Activated CD8-positive, alpha-beta memory T cell treated with anti-CD3 and anti-CD28 coated beads for 24 hours (primary cell): Measurements from ENCODE around the gene BDH2.

Experiments used
- DNase-seq: peaks from one replicate; pipeline ENCODE4 v3.0.0-alpha.2; 2020

The BDH2 gene

DNA sequence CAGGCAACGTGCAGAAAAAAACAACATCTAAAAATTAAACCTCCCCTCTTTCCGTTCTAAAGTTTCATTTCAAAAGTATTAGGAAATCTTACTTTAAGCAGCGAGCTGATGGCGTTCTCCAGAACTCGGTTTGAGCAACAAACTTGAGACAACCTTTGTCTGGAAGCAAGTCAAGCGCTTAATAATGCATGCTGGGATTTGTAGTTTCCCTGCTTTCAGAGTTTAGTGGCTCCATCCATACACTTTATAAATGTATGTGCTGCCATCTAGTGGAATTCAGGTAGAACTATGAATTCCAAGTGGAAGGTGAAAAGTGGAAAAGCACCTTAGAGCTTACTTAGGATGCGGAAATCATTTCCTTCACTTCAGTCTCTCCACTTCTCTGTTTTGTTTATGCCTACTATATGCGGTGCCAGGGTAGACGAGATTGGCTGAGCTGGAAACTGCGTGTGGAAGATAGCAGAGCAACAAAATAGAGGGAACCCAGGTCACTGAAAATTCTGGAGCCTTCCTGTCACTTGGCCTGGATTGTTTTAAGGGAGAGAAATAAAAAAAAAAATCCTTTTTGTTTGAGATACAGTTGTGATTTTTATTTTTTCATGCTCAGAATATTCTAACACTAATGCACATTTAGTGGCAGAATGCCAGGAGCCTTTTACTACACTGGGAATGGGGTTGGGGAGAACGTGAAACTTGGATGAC, at the start of gene BDH2:
TSS of gene BDH2 (minus strand) at position 144 of the 702 bp plus-strand sequence. CDS start 3,580 bp downstream, outside the sequence.
- DNase-seq = no peak

DNA sequence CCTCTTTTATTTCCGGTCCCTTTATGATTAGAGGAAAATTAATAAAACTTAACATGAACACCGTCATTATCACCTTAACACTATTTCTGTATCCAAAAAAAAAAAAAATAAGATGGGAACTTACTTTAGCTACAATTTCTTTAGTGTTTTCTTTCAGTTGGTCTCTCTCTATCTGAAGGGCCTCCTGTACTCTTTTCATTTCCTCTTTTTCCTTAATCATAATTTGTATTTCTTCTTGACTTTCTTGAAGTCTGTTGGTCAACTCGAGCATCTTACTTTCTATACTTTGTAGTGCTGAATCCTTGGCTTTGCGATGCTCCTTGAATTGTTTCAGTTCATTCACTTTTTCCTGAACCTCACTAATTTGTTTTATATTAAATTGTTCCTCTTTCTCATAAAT, 45.3 kb upstream of the BDH2 start:
- DNase-seq = no peak

DNA sequence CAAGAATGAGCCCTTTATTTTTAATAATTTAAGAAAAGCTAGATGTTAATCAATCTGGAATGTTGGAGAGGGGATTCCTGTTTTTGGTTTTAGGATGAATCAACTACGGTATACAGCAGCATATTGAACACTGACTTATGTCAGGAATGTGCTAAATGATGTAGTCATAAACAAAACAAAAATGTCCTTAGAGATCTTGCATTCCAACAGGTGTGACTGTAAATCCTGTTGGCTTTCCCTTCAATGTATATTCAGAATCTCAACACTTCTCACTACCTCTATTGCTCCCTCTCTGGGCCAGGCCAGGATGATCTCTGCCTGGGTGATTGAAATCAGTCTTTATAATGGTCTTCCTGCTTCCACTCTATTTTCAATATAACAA, 37.8 kb upstream of the BDH2 start:
- DNase-seq = no peak

DNA sequence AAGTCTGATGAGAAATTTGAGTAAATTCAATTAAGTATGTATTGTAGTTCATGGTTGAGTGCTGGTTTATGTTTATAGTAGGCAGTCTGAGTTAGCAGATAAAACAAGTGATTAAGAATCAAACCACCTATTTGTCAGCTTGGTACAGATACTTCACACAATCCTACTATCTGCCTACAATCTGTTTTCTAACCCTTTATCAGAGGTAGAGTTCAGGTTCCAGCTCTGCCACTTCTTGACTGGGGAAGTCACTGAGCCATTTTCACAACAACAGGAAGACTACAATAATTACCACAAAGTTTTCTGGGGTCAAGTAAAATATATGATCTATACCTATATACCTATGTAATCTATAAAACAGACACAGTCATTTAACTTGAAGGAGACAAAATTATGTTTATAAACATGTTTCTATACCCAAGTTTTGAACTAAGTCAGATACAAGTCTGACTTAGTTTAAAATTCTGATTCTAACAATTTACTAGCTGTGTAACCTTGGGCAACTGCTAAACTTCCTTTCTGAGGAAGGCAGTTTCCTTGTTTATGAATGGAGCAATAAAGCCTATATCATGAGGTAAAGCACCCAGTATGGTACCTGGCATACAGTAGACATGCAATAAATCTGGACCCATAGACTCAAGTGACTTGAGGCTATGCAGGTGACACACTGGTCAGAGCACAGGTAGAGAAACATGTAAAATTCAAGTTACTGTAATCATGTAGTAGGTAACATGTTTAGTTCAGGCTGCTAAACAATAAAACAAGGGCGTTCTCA, 37.2 kb upstream of the BDH2 start:
- no peak for DNase-seq

DNA sequence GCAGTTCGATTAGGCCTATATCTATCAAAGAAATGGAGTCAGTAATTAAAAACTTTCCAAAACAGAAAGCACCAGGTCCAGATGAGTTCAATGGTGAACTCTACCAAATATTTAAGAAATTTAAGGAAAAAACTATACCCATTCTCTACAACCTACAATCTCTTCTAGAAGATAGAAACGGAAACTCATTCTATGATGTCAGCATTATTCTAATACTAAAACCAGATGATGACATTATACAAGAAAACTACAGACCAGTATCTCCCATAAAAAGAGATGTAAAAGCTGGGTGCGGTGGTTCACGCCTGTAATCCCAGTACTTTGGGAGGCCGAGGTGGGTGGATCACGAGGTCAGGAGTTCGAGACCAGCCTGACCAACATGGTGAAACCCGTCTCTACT, 29.5 kb upstream of the BDH2 start:
- DNase-seq = no peak

DNA sequence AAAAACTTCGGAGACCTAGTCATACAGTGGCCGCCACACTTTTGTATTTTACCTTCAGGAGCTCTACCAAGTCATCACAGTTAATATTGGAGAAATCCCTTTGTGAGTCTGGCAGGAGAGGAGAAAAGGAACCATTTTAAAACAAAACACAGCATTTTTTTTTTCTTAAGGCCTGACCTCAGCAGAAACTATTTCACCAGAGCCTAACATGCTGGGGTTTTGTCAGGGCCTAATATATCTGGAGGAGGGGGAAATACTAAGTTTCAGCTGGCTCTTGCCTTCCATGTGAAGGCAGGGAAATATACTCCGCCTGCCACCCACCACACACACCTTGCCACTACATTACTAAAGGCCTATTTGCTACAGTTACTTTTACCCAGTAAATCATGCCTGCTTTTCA, 26.5 kb upstream of the BDH2 start:
- no peak for DNase-seq

DNA sequence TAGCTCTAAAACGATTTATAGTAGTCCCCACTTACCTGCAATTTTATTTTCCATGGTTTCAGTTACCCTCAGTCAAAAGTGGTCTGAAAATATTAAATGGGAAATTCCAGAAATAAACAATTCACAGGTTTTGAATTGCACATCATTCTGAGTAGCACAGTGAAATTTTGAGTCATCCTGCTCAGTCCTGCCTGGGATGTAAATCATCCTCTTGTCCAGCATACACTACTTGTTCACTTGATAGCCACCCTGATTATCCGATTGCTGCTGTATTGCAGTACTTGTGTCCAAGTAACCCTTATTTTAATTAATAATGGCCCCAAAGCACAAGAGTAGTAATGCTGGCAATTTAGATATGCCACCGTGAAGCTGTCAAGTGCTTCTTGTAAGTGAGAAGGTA, 23.5 kb upstream of the BDH2 start:
- DNase-seq = no peak

DNA sequence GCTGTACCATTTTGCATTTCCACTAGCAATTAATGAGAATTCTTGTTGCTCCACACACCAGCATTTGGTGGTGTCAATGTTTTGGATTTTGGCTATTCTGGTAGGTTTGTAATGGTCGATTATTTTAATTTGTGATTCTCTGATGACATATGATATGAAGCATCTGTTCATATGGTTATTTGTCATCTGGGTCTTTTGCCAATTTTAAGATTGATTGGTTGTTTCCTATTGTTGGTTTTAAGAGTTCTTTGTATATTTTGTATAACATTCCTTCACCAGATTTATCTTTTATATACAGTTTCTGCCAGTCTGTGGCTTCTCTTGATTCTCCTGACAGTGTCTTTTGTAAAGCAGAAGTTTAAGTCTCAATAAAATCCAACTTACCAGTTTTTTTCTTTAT, 18.5 kb upstream of the BDH2 start:
- no peak for DNase-seq

DNA sequence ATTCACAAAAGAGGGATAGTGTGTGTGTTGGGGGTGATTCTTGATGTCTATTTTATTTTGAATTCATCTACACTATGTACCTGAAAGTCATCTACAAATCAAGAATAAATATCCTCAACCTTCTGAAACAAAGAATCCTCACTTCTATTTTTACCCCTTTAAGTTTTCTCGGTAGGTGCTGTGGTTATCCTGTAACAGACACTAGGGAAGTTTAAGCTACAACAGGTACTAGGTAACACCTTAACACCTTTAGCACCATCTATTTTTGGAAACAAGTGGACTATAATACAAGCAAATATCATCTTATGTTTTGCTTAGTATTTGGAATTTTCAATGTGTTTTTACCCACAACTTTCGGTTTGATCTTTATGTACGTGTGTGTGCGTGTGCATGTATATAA, 12.0 kb upstream of the BDH2 start:
- no peak for DNase-seq

DNA sequence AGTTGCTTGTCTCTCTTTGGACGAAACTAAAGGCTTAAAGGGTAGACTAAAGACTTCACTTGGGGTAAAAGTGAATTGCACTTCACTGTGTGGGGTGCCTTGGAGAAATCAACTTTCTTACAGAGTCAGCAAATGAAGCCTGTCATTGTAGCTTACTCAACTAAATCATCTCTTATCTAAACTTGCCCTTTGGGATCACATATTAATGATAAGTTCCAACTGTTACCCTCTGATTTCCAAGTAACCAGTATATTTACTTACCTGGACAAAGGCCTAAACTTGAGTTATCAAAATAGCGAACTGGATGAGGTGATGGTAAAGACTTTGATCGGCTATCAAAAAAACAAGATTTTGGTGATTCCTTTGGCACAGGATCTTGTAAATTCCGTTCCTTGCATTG, 8.9 kb upstream of the BDH2 start:
- no peak for DNase-seq

DNA sequence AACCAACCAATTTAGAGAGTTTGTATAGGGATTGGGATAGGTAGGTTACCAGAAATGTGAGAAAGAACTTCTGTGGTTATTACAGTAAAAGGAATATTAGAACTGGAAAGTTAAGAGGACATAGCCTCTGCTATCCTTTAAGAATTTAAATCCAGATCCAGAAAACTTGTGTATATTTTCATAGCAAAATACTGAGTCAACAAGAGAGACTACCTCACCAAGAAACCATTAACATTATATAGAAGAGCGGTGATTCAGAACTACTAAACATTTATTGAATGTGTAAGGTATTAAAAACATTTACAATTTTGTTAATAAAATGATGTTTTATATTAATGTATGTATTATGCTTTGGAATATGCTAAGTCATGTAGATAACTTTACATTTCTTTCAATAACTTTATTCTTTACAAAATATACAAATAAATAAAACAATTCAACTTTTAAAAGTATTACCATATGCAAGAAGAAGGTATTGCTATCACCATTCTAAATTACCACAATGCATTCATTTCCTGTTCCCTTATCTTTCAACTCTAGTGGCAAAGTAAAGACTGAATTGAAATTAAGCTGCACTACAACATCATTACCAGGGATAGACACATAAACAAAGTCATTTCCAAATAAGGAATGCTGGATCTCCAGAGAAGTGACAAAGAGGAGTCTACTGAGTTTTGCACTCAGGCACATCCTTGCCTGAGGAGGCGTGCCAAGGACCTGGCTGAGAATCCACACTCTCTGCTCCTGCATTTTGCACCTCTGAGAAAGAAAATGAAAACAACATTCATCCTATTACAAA, 6.1 kb upstream of the BDH2 start:
- DNase-seq = no peak

DNA sequence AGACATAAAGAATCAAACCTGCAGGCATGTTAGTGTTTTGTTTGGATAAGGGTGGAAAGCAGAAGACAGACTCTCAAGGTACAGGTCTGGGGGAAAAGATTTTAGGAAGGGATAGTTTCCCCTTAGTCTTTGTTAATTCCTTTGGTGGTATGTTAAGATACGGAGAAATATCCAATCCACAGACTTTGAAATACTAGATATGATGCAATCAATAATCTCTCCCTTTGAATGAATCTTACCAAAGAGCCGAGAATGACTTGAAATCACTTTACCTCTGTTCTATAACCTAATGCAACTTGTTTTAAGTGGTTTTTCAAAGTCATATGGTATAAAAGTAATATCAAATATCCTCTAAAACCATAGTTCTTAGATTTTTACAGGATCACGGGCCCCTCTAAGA, 5.3 kb upstream of the BDH2 start:
- no peak for DNase-seq

DNA sequence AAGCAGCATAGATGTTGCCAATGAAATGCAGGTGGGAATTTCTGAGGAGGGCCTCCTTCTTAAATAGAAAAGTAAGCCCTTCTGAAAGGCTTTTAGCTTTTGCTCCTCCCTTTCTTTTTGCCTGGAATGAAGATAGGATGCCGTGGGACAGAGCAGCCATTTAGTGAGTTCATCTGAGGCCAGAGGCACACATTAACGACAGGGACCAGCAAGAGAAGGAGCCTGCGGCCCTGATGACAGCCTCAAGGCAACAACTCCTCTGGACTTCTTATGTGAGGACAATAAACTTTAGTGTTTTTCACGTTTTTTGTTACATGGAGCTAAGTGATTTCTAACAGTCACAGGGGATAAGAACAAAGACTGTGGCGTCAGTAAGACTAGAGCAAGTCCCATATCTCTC, 1.1 kb upstream of the BDH2 start:
- no peak for DNase-seq

DNA sequence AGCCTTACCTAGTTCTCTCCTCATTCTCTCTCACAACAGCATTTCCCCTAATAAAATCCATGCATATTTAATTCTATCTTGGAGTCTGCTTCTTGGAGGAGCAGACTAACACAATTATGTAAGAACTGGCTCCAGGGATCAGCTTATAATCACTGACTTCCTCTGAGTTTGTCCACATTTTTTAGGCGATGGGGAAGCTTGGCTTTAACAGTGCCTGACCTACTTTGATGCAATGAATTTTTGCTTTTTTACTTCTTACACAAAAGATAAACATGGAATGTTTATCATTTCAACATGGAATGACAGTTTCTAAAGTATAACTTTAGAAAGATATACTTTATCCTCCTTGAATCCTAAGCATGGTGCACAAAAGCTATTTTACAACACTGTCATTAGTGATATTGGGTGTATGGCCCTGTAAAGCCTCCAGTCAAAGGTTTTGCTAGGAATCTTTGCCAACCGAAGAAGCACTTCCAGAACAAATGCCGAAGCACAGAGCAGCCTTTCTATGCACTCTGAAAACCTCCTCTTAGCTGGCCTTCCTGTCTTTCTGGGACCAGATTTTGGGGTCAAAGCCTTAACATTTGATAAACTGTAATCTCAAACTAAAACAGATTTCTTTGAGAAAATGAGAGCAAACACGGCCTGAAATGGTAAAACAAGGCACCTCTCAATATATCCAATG, 736 bp downstream of the BDH2 start:
- DNase-seq = no peak

DNA sequence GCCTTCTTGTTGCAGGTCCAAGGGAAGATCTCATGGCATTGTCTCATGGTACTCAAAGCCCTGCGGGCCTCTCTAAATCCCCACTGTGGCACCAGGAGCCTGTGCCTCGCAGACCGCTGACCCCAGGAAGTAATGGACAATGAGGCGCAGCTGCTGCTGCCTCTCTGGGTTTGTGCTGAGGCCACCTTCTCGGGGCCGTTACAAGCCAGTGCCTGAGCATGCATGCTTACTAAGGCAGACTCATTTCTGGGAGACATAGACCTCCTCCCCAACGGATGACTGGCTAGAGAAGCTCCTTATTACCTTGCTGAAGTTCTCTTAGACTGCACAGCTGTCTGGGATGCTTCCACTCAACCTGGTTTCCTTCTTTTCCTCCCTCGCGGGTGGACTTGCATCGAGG, 1.3 kb downstream of the BDH2 start:
- DNase-seq = no peak

DNA sequence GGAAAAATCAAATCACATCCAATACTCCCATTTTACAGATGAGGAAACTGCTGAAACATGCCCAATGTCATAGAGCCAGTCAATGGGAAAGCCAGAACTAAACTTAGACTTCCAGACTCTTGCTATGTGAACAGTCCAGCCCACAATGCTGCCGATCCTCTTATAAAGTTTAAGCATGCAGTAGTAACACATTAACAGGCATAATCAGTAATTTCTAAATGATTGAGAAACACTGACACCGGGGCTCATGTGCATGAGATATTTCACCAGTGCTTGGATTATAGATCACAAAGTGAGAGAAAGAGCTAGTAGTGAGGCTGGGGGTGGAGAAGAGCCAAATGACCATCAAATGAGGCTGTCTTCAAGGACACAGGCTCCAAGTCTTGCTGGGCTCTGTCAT, 2.5 kb downstream of the BDH2 start:
- no peak for DNase-seq

DNA sequence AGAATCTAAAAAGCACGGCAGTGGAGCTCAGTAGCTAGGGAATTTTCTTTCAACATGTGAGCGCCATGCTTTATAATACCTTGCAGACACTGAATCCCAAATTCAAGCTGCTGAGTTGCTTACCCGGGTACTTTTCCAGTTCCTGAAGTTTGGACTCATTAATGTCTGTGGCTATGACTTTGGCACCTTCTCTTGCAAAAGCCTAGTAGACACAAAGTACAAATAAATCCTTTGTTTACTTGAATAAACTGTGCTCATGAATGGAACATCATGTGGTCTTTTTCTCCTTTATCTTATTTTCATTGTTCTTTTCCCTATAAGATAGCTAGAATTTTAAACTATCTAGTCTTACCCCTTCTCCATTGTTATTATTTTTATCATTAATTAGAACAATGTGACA, 4.6 kb downstream of the BDH2 start:
- no peak for DNase-seq

DNA sequence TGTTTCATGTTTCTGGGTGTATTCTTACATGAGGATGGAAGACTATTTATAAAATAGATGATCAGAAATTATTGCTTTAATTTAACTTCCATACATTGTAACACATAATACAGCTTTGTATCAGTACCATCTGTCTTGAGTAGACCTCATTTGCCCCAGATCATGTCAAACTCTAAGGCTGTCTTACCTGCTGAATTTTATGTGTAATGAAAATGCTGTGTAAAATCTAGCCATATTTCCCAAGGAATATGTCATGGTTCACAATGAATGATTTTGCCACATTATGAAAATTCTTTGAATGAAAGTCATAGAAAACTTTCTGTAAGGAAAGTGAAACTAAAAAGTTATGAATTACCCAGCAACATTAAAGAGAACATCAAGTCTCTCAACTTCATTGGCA, 7.4 kb downstream of the BDH2 start:
- DNase-seq = no peak

DNA sequence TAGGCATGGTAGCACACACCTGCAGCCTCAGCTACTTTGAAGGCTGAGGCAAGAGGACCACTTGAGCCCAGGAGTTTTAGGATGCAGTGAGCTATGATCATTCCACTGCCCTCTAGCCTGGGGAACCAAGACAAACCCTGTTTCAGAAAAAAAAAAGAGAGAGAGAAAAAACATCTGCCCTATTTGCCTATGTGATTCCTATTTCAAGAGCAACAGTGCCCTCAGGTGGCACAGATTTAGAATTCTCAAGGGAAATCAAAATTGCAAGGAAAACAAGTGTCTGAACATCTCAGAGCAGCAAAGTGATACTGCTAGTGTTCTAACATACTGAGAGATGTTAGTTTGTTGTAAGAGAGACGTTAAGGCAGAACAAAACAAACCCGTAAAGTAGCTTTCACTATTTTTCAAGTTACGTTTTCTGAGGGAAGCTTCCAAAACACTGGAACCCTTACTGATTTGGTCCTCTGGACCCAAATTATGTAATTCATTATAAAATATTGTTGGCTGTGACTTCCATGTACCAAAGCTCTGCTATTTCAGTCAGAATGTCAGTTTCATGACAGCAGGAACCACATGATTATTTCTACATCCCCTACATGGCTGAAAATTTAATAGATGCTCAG, 7.9 kb downstream of the BDH2 start:
- DNase-seq = no peak

DNA sequence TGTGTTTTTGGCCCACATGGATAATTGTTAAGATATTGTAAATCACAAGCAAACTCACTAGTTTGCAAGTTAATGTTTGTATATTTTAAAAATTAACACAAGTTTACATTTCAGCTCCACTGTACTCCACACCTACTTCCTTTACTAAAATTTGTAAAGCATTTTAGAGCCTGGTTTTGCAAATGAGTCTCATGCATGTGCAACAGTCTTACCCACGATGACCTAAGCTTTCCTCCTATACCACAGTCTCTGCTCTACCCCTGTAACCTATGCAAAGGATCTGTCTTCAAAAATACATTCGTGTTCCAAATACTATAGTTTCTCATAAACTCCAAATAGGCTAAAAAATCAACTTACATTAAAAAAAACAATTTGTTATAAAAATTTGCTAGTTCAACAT, 10.2 kb downstream of the BDH2 start:
- no peak for DNase-seq

DNA sequence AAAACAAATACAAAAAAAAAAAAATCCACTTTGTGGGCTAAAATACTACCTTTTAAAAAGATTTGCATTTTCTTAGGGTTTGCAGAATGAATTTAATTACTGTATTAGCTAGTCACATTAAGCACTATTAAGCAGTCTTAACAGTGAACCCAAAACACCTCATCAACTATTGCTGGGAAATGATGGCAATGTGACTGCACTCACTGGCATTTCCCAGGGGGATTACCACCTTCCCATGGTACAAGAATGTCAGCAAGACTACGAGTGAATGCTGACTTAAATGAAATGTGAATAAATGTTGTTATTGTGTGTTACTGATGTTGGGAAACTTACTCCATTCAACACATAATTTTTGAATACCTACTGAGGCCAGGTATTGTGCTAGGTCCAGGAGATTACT, 13.1 kb downstream of the BDH2 start:
- no peak for DNase-seq

DNA sequence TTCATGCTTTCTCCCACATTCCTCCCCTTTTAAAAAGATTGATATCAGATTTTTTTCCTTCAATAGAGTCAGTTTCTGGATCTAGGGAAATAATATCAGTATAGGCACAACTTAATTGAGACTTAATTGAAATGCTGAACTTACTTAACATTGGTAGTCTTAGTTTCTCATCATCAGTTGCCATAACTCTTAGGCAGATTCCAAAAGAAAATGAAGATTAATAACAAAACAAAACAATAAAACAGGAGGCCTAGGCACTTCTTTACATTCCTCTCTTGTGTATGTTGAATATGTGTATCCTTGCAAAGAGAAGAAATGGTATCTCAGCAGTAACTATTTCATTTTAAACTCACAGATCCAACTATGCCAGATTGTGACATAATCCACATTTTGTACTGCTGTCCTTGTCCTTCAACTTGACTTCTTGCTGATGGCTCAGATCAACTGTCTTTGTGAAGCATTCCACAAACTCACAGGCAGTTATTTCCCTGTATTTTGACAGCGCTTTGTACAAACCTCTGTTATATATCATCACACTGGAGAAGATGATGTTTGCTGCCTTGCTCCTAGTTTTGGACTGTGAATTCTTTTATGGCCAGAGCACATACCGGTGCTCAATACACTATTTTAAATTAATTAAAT, 14.0 kb downstream of the BDH2 start:
- no peak for DNase-seq
